GM23248 (cell line): Measurements from ENCODE around the gene NR2F1. TPM values are rescaled to one million over a fixed set of nuclear protein-coding genes. Genes with fewer than 3 reads are reported as not detected.

Experiments
- DNase-seq: peaks from one replicate; pipeline ENCODE4 v3.0.0-alpha.2; 2015
- H2AFZ ChIP-seq: fragments of 200-600 bp; sonication (generic); 2 replicates; pipeline ENCODE4 v1.6.1; 2016; ENCODE audit warnings: antibody characterized with exemption
- H3F3A ChIP-seq: fragments of 200-600 bp; sonication (generic); 2 replicates; pipeline ENCODE4 v1.6.1; 2016; ENCODE audit warnings: mild to moderate bottlenecking, antibody characterized with exemption, mixed run types; ENCODE audit not compliant: insufficient read depth
- H3K27ac ChIP-seq: fragments of 200-600 bp; sonication (generic); 2 replicates; pipeline ENCODE4 v1.5.1; 2016; ENCODE audit warnings: mild to moderate bottlenecking
- H3K27me3 ChIP-seq: fragments of 200-600 bp; sonication (generic); replicated peaks from 2 replicates; pipeline ENCODE4 v1.6.1; 2016; ENCODE audit warnings: mild to moderate bottlenecking; ENCODE audit not compliant: insufficient read depth
- H3K36me3 ChIP-seq: fragments of 200-600 bp; sonication (generic); 2 replicates; pipeline ENCODE4 v1.6.1; 2016; ENCODE audit warnings: low read depth, mild to moderate bottlenecking
- H3K4me1 ChIP-seq: fragments of 200-600 bp; sonication (generic); 2 replicates; pipeline ENCODE4 v1.6.1; 2016; ENCODE audit warnings: mild to moderate bottlenecking; ENCODE audit not compliant: insufficient read depth
- H3K4me2 ChIP-seq: fragments of 200-600 bp; sonication (generic); one replicate; pipeline ENCODE4 v1.6.1; 2016; ENCODE audit warnings: mild to moderate bottlenecking; ENCODE audit not compliant: unreplicated experiment
- H3K4me3 ChIP-seq: fragments of 200-600 bp; sonication (generic); 2 replicates; pipeline ENCODE4 v1.5.1; 2016; ENCODE audit warnings: mild to moderate bottlenecking
- H3K79me2 ChIP-seq: fragments of 200-600 bp; sonication (generic); 2 replicates; pipeline ENCODE4 v1.6.1; 2016; ENCODE audit warnings: mild to moderate bottlenecking; ENCODE audit not compliant: insufficient read depth
- H3K9ac ChIP-seq: fragments of 200-600 bp; sonication (generic); 2 replicates; pipeline ENCODE4 v1.6.1; 2016; ENCODE audit warnings: mild to moderate bottlenecking
- H3K9me2 ChIP-seq: fragments of 200-600 bp; sonication (generic); 2 replicates; pipeline ENCODE4 v1.6.1; 2016; ENCODE audit warnings: mixed run types, mild to moderate bottlenecking, moderate library complexity; ENCODE audit not compliant: insufficient read depth
- H3K9me3 ChIP-seq: fragments of 200-600 bp; sonication (generic); one replicate; pipeline ENCODE4 v1.6.1; 2017; ENCODE audit warnings: low read depth
- H4K20me1 ChIP-seq: fragments of 200-600 bp; sonication (generic); 2 replicates; pipeline ENCODE4 v1.6.0; 2016; ENCODE audit not compliant: insufficient read depth
- EZH2 ChIP-seq: fragments of 200-600 bp; sonication (generic); IDR thresholded peaks from 2 replicates; pipeline ENCODE4 v1.6.1; 2018; ENCODE audit warnings: antibody characterized with exemption, mild to moderate bottlenecking; ENCODE audit not compliant: insufficient read depth, poor library complexity, severe bottlenecking
- EZH2phosphoT487 ChIP-seq: fragments of 200-600 bp; sonication (generic); IDR thresholded peaks from 2 replicates; pipeline ENCODE4 v1.6.1; 2018; ENCODE audit warnings: antibody characterized with exemption, moderate library complexity, mild to moderate bottlenecking, low read depth; ENCODE audit not compliant: insufficient read depth
- WGBS, 2 experiments: methylation state at CpG; one replicate each; pipeline ENCODE4 v1.1.6; 2015 to 2017; ENCODE audit warnings: low lambda C conversion rate in 2 of 2, low coverage in 1 of 2; ENCODE audit errors: missing lambda C conversion rate in 2 of 2; 5-methylcytosine and 5-hydroxymethylcytosine counted together
- in situ Hi-C: fragments of 300-500 bp; cut with MboI; formaldehyde crosslinking; loops from 2 replicates; pipeline ENCODE4 v1.15.0; 2020
- polyA plus RNA-seq: library from polyadenylated mRNA; unstranded; fragments of >200 nt; fragmentation: Nextera tagmentation; extraction: Ambion mirVana; gene quantifications from 2 replicates; pipeline ENCODE4 v1.2.1, GENCODE V29; 2016
- total RNA-seq: library from RNA; depleted of rRNA; stranded (reverse); fragments of >200 nt; shearing (Covaris generic); gene quantifications from 2 replicates; pipeline ENCODE4 v1.2.3, GENCODE V29; 2014

The NR2F1 gene
- total and polyA plus RNA-seq, 2 experiments from 2014 or later = 5.6 to 14.3 TPM

- 93 to 98% methylated on average over 5 of the region's 5 CpGs for WGBS, 2 experiments
- peaks cover 11% of the 10 kb centered on the region for H3K36me3 ChIP-seq
- no peak overlapping the region for H3K4me2 ChIP-seq
Measured at GRCh38 chr5:93592883-93593282, 9.9 kb downstream of the NR2F1 start.

DNA sequence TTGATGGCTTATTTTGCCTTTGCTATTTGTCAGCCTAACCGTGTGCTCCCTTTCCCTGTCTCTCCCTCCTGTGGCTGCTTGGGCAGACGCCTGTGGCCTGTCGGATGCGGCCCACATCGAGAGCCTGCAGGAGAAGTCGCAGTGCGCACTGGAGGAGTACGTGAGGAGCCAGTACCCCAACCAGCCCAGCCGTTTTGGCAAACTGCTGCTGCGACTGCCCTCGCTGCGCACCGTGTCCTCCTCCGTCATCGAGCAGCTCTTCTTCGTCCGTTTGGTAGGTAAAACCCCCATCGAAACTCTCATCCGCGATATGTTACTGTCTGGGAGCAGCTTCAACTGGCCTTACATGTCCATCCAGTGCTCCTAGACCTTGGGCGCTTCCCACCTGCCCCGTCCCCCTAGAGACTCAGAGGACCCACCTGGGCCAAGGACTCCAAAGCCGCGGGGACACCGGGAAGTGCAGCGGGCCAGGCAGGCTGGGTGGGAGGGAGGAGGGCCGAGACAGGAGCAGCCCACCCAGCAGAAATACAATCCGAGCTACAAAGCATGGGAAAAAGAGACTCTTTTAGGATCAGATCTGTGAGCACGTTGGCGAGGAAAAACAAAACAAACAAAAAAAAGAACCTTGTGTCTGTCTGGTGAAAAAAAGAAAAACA lies 10.6 kb downstream of the NR2F1 start:
- peaks cover 11% of the 10 kb centered on the region for H3K36me3 ChIP-seq
- 0 out of 2 replicates have a peak, but pooled peaks cover 3% of the 10 kb centered on the region for H3K4me1 ChIP-seq
- H3K4me2 ChIP-seq = no peak overlapping the region
- 88 to 89% methylated on average over 30 of the region's 30 CpGs for WGBS, 2 experiments
- no peak overlapping the region for H2AFZ ChIP-seq
- H3K9me2 ChIP-seq = no peaks in the 10 kb centered on the region
- no peak overlapping the region for H3K9ac ChIP-seq
- no peak overlapping the region for H3K4me3 ChIP-seq
- H4K20me1 ChIP-seq = no peaks in the 10 kb centered on the region
- H3K27me3 ChIP-seq = no peaks in the 10 kb centered on the region; the same call in none of the 2 replicates
- H3F3A ChIP-seq = no peaks in the 10 kb centered on the region
- no peak overlapping the region for H3K27ac ChIP-seq
- peaks cover 32% of the 10 kb centered on the region for H3K79me2 ChIP-seq
- no peak for DNase-seq
- in situ Hi-C loops = loop anchor here (25.0 kb wide), 1 partner anchor 1281 kb away; no protein-coding TSS in a partner anchor
- H3K9me3 ChIP-seq = no peaks in the 10 kb centered on the region
- TF ChIP-seq EZH2phosphoT487 = no peak
- TF ChIP-seq EZH2 = no peak

More at GRCh38 chr5:93592883-93593282, 9.9 kb downstream of the NR2F1 start:
- Histone ChIP-seq H3K9me3 (no peaks in the 10 kb centered on the region), H3K4me1 (0 out of 2 replicates have a peak, but pooled peaks cover 3% of the 10 kb centered on the region), H3K27me3 (no peaks in the 10 kb centered on the region; the same call in 1 of the 2 replicates), H3K9ac (no peak overlapping the region), H3F3A (no peaks in the 10 kb centered on the region), H3K9me2 (no peaks in the 10 kb centered on the region), H3K27ac (no peak overlapping the region), H2AFZ (no peak overlapping the region), H3K79me2 (peaks cover 35% of the 10 kb centered on the region), H4K20me1 (no peaks in the 10 kb centered on the region), H3K4me3 (no peak overlapping the region)
- in situ Hi-C loops = loop anchor here (25.0 kb wide), 1 partner anchor 1281 kb away; no protein-coding TSS in a partner anchor
- TF ChIP-seq EZH2 = no peak
- TF ChIP-seq EZH2phosphoT487 = no peak
- DNase-seq = no peak

- Histone ChIP-seq H3K36me3 (peaks cover 11% of the 10 kb centered on the region), H3K9me2 (no peaks in the 10 kb centered on the region), H3K79me2 (peaks cover 20% of the 10 kb centered on the region), H4K20me1 (no peaks in the 10 kb centered on the region), H3K4me3 (no peak overlapping the region), H3K9ac (no peak overlapping the region), H3K27ac (no peak overlapping the region), H3F3A (0 out of 2 replicates have a peak, but pooled peaks cover 4% of the 10 kb centered on the region), H2AFZ (no peak overlapping the region), H3K4me2 (no peak overlapping the region), H3K27me3 (peaks cover 8% of the 10 kb centered on the region), H3K9me3 (no peaks in the 10 kb centered on the region), H3K4me1 (0 out of 2 replicates have a peak, but pooled peaks cover 3% of the 10 kb centered on the region)
- no peak for DNase-seq
- in situ Hi-C loops = loop anchor here (25.0 kb wide), 1 partner anchor 1283 kb away; no protein-coding TSS in a partner anchor
- 56 to 60% methylated on average over 36 to 37 of the region's 37 CpGs for WGBS, 2 experiments
- TF ChIP-seq EZH2 (no peak), EZH2phosphoT487 (no peak)
Measured at GRCh38 chr5:93594591-93595419, 11.8 kb downstream of the NR2F1 start.

DNA sequence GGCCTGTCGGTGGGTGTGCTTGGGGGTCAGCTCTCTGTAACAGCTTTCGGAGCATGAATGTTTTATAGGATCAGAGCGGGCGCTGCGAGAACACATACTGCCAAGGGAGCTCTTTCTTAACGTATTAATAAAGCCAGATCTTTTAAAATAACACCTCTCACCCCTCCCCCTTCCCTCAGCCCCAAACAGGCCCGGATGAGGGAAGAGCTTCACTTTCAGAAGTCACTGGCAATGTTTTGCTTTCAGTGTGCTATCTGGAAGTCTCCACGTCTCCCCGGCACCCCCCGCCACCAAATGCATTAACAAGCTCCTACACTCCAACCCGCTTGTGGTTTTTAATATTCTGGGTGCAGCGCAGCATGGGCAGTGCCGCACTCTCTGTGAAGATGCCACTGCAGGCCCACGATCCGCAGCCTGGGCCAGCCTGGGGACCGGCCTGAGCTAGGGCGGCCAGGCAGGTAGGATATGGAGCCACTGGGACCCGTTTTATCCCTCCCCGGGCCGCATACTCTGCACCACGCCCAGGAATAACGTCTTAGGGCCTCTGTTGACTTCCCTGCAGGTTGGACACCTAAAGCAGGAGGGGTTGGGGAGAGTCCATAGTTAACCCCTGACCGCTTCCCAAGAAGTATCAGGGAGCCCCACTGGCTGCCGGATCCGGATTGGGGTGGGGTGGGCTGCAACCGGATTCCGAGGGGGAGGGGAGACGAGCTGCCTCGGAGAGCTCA lies 12.6 kb downstream of the NR2F1 start:
- TF ChIP-seq EZH2phosphoT487 (no peak), EZH2 (no peak)
- WGBS, 2 experiments = 45 to 47% methylated on average over 28 to 29 of the region's 29 CpGs
- no peaks in the 10 kb centered on the region for H3K9me3 ChIP-seq

More for the DNA sequence above, 12.6 kb downstream of the NR2F1 start:
- H3K4me2 ChIP-seq = no peak overlapping the region
- H3K4me1 ChIP-seq = 0 out of 2 replicates have a peak, but pooled peaks cover 2% of the 10 kb centered on the region
- H3K9me2 ChIP-seq = no peaks in the 10 kb centered on the region
- no peaks in the 10 kb centered on the region for H4K20me1 ChIP-seq
- H3K27me3 ChIP-seq = peaks cover 13% of the 10 kb centered on the region
- peaks cover 12% of the 10 kb centered on the region; the same call in 1 of the 2 replicates for H3K79me2 ChIP-seq
- peaks cover 11% of the 10 kb centered on the region for H3K36me3 ChIP-seq
- H2AFZ ChIP-seq = no peak overlapping the region
- no peak overlapping the region for H3K9ac ChIP-seq
- H3F3A ChIP-seq = 0 out of 2 replicates have a peak, but pooled peaks cover 6% of the 10 kb centered on the region
- in situ Hi-C loops = loop anchor here (25.0 kb wide), 1 partner anchor 1283 kb away; no protein-coding TSS in a partner anchor
- H3K27ac ChIP-seq = no peak overlapping the region
- no peak for DNase-seq
- no peak overlapping the region for H3K4me3 ChIP-seq
